ENCODE data around the gene SAMD8.
"Not testable (repeated sequence)": the region's sequence is repeated elsewhere in the genome, so short reads cannot be mapped to it uniquely, and the experiment has no call there.

The SAMD8 gene

GRCh38 chr10:75203724-75204123, 92.3 kb downstream of the SAMD8 start:
- peak overlapping the region; percentile 82 for H3K9ac ChIP-seq (ENCODE audit: low read length)
- H4K91ac ChIP-seq (ENCODE audit: low read length): no peak overlapping the region
- H3K79me1 ChIP-seq (replicated peaks; ENCODE audit: low read length, poor library complexity, severe bottlenecking): no peaks in the 10 kb centered on the region
- no peak overlapping the region for H2BK15ac ChIP-seq (ENCODE audit: low read depth, poor library complexity, severe bottlenecking)
- no peak overlapping the region for H3K4me2 ChIP-seq (ENCODE audit: low read length, poor library complexity, severe bottlenecking)
- no peaks in the 10 kb centered on the region for H3K27me3 ChIP-seq (ENCODE audit: control insufficient read depth in 1 of 2, insufficient read depth in 1 of 2, low read length in 2 of 2)
- WGBS: 95% methylated on average over 5 of the region's 5 CpGs
- no peak overlapping the region for H2AFZ ChIP-seq (ENCODE audit: low read depth, low read length)
- no peak overlapping the region for H2BK5ac ChIP-seq (ENCODE audit: low read depth, low read length, poor library complexity, severe bottlenecking)
- H3K4ac ChIP-seq (ENCODE audit: low read depth in 1 of 2, low read length in 2 of 2): no peak overlapping the region
- H3K4me3 ChIP-seq (ENCODE audit: insufficient read depth in 1 of 2, low read depth in 1 of 2, low read length in 2 of 2): no peak overlapping the region
- H2BK12ac ChIP-seq (ENCODE audit: low read length in 2 of 2): peak overlapping the region in 1 of 2 experiments; percentile 52
- H2AK5ac ChIP-seq (ENCODE audit: low read length, severe bottlenecking): no peak overlapping the region
- H3K23ac ChIP-seq (ENCODE audit: low read length in 2 of 2): no peak overlapping the region
- peaks cover 4% of the 10 kb centered on the region for H3K4me1 ChIP-seq (ENCODE audit: control insufficient read depth, insufficient read depth, low read depth, low read length)
- H4K8ac ChIP-seq (ENCODE audit: low read length): no peak overlapping the region
- peak overlapping the region in 1 of 2 experiments; percentile 11 for H3K18ac ChIP-seq (ENCODE audit: low read depth in 1 of 2, low read length in 2 of 2)
- H3K36me3 ChIP-seq (ENCODE audit: control insufficient read depth in 1 of 2, insufficient read depth in 2 of 2, low read depth in 1 of 2, low read length in 2 of 2): peaks cover 0 to 2% of the 10 kb centered on the region in 2 experiments
- DNase-seq: no peak
- H2BK120ac ChIP-seq (ENCODE audit: low read depth, low read length): no peak overlapping the region
- H3K27ac ChIP-seq (ENCODE audit: low read length, poor library complexity, severe bottlenecking): no peak overlapping the region
- no peaks in the 10 kb centered on the region for H3K9me3 ChIP-seq (ENCODE audit: control insufficient read depth, low read length)
- H3K14ac ChIP-seq (ENCODE audit: low read length in 2 of 2): no peak overlapping the region

- WGBS: 93% methylated on average over 2 of the region's 2 CpGs
- Histone ChIP-seq H3K36me3 (ENCODE audit: control insufficient read depth in 1 of 2, insufficient read depth in 2 of 2, low read depth in 1 of 2, low read length in 2 of 2) (peaks cover 0 to 2% of the 10 kb centered on the region in 2 experiments), H3K79me1 (replicated peaks; ENCODE audit: low read length, poor library complexity, severe bottlenecking) (no peaks in the 10 kb centered on the region), H2BK15ac (ENCODE audit: low read depth, poor library complexity, severe bottlenecking) (no peak overlapping the region), H2BK120ac (ENCODE audit: low read depth, low read length) (no peak overlapping the region), H3K9ac (ENCODE audit: low read length) (no peak overlapping the region), H3K23ac (ENCODE audit: low read length in 2 of 2) (no peak overlapping the region), H3K18ac (ENCODE audit: low read depth in 1 of 2, low read length in 2 of 2) (no peak overlapping the region), H2AFZ (ENCODE audit: low read depth, low read length) (no peak overlapping the region), H3K4me2 (ENCODE audit: low read length, poor library complexity, severe bottlenecking) (no peak overlapping the region), H2AK5ac (ENCODE audit: low read length, severe bottlenecking) (no peak overlapping the region), H3K27ac (ENCODE audit: low read length, poor library complexity, severe bottlenecking) (no peak overlapping the region), H3K4me1 (ENCODE audit: control insufficient read depth, insufficient read depth, low read depth, low read length) (peaks cover 12% of the 10 kb centered on the region), H2BK5ac (ENCODE audit: low read depth, low read length, poor library complexity, severe bottlenecking) (no peak overlapping the region), H3K27me3 (ENCODE audit: control insufficient read depth in 1 of 2, insufficient read depth in 1 of 2, low read length in 2 of 2) (no peaks in the 10 kb centered on the region), H4K91ac (ENCODE audit: low read length) (no peak overlapping the region), H2BK12ac (ENCODE audit: low read length in 2 of 2) (no peak overlapping the region), H3K9me3 (ENCODE audit: control insufficient read depth, low read length) (no peaks in the 10 kb centered on the region), H3K14ac (ENCODE audit: low read length in 2 of 2) (no peak overlapping the region), H4K8ac (ENCODE audit: low read length) (no peak overlapping the region), H3K4me3 (ENCODE audit: insufficient read depth in 1 of 2, low read depth in 1 of 2, low read length in 2 of 2) (no peak overlapping the region), H3K4ac (ENCODE audit: low read depth in 1 of 2, low read length in 2 of 2) (no peak overlapping the region)
- no peak for DNase-seq
These were observed 94.5 kb downstream of the SAMD8 start for GRCh38 chr10:75205908-75206307.

GRCh38 chr10:75206638-75207037, 95.2 kb downstream of the SAMD8 start:
- 88% methylated on average over 14 of the region's 14 CpGs for WGBS

GRCh38 chr10:75207079-75207856, 95.8 kb downstream of the SAMD8 start:
- H3K4me3 ChIP-seq (ENCODE audit: insufficient read depth in 1 of 2, low read depth in 1 of 2, low read length in 2 of 2): no peak overlapping the region
- H3K27me3 ChIP-seq (ENCODE audit: control insufficient read depth in 1 of 2, insufficient read depth in 1 of 2, low read length in 2 of 2): no peaks in the 10 kb centered on the region
- peaks cover 2 to 7% of the 10 kb centered on the region in 2 experiments for H3K36me3 ChIP-seq (ENCODE audit: control insufficient read depth in 1 of 2, insufficient read depth in 2 of 2, low read depth in 1 of 2, low read length in 2 of 2)
- H2AK5ac ChIP-seq (ENCODE audit: low read length, severe bottlenecking): no peak overlapping the region
- no peak overlapping the region for H2AFZ ChIP-seq (ENCODE audit: low read depth, low read length)
- H3K4me2 ChIP-seq (ENCODE audit: low read length, poor library complexity, severe bottlenecking): no peak overlapping the region
- H4K8ac ChIP-seq (ENCODE audit: low read length): peak overlapping the region; percentile 31
- no peak overlapping the region for H4K91ac ChIP-seq (ENCODE audit: low read length)
- H3K9ac ChIP-seq (ENCODE audit: low read length): peak overlapping the region; percentile 3
- H3K23ac ChIP-seq (ENCODE audit: low read length in 2 of 2): no peak overlapping the region
- no peak overlapping the region for H2BK120ac ChIP-seq (ENCODE audit: low read depth, low read length)
- no peaks in the 10 kb centered on the region for H3K79me1 ChIP-seq (replicated peaks; ENCODE audit: low read length, poor library complexity, severe bottlenecking)
- H2BK15ac ChIP-seq (ENCODE audit: low read depth, poor library complexity, severe bottlenecking): no peak overlapping the region
- 49% methylated on average over 9 of the region's 13 CpGs for WGBS
- no peak overlapping the region for H3K14ac ChIP-seq (ENCODE audit: low read length in 2 of 2)
- peaks cover 13% of the 10 kb centered on the region for H3K4me1 ChIP-seq (ENCODE audit: control insufficient read depth, insufficient read depth, low read depth, low read length)
- no peaks in the 10 kb centered on the region for H3K9me3 ChIP-seq (ENCODE audit: control insufficient read depth, low read length)
- no peak overlapping the region for H3K4ac ChIP-seq (ENCODE audit: low read depth in 1 of 2, low read length in 2 of 2)
- H2BK5ac ChIP-seq (ENCODE audit: low read depth, low read length, poor library complexity, severe bottlenecking): no peak overlapping the region
- no peak overlapping the region for H3K27ac ChIP-seq (ENCODE audit: low read length, poor library complexity, severe bottlenecking)
- H3K18ac ChIP-seq (ENCODE audit: low read depth in 1 of 2, low read length in 2 of 2): peak overlapping the region in 1 of 2 experiments; percentile 0
- DNase-seq: no peak
- no peak overlapping the region for H2BK12ac ChIP-seq (ENCODE audit: low read length in 2 of 2)

More at GRCh38 chr10:75206638-75207037, 95.2 kb downstream of the SAMD8 start:
- not testable (repeated sequence) for H2BK15ac ChIP-seq (ENCODE audit: low read depth, poor library complexity, severe bottlenecking); H3K4me2 ChIP-seq (ENCODE audit: low read length, poor library complexity, severe bottlenecking); H2AK5ac ChIP-seq (ENCODE audit: low read length, severe bottlenecking); H2BK12ac ChIP-seq (ENCODE audit: low read length in 2 of 2); H3K36me3 ChIP-seq (ENCODE audit: control insufficient read depth in 1 of 2, insufficient read depth in 2 of 2, low read depth in 1 of 2, low read length in 2 of 2); H3K23ac ChIP-seq (ENCODE audit: low read length in 2 of 2); H3K18ac ChIP-seq (ENCODE audit: low read depth in 1 of 2, low read length in 2 of 2); H3K9ac ChIP-seq (ENCODE audit: low read length); H3K4ac ChIP-seq (ENCODE audit: low read depth in 1 of 2, low read length in 2 of 2); H3K9me3 ChIP-seq (ENCODE audit: control insufficient read depth, low read length); H3K27me3 ChIP-seq (ENCODE audit: control insufficient read depth in 1 of 2, insufficient read depth in 1 of 2, low read length in 2 of 2); H3K14ac ChIP-seq (ENCODE audit: low read length in 2 of 2); H2BK120ac ChIP-seq (ENCODE audit: low read depth, low read length); H4K8ac ChIP-seq (ENCODE audit: low read length); H2BK5ac ChIP-seq (ENCODE audit: low read depth, low read length, poor library complexity, severe bottlenecking); H3K27ac ChIP-seq (ENCODE audit: low read length, poor library complexity, severe bottlenecking); H3K4me3 ChIP-seq (ENCODE audit: insufficient read depth in 1 of 2, low read depth in 1 of 2, low read length in 2 of 2); H4K91ac ChIP-seq (ENCODE audit: low read length); H3K79me1 ChIP-seq (replicated peaks; ENCODE audit: low read length, poor library complexity, severe bottlenecking); H2AFZ ChIP-seq (ENCODE audit: low read depth, low read length); DNase-seq
- peaks cover 12% of the 10 kb centered on the region for H3K4me1 ChIP-seq (ENCODE audit: control insufficient read depth, insufficient read depth, low read depth, low read length)

Measured in mesenchymal stem cell (in vitro differentiated cells and primary cell).